Fibroblast of mammary gland (primary cell): ENCODE data around the gene DNAH10.

Source experiments
- DNase-seq: peaks from one replicate; pipeline ENCODE4 v3.0.0-alpha.2; 2010; ENCODE audit warnings: low read depth
- H3K4me3 ChIP-seq: 2 replicates; pipeline ENCODE4 v1.5.1; 2011; ENCODE audit warnings: low read depth, mild to moderate bottlenecking, low read length, moderate library complexity; ENCODE audit not compliant: control insufficient read depth
- CTCF ChIP-seq: conservative IDR thresholded peaks from 2 replicates; pipeline ENCODE4 v1.5.1; 2011; ENCODE audit warnings: low read depth, low read length, inconsistent platforms; ENCODE audit not compliant: control insufficient read depth, insufficient read depth

Gene DNAH10

DNA sequence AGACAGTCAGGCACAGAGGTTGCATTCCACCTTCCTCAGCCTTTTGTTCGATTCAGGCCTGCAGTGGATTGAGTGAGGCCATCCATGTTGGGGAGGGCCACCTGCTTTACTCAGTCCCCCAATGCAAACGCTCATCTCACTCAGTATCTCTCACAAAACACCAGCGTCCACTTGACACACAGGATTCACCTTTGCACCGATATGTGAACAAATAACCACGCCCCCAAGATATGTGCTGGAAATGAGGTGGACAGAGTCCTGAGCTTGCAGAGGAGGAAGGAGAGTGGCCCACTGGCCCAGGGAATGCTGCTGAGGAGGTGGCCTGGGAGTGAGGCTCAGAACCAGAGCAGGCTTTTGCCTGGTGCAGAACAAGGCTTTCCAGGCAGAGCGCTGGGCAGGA lies 60.7 kb downstream of the DNAH10 start:
- no peak for DNase-seq
- TF ChIP-seq CTCF: no peak

DNA sequence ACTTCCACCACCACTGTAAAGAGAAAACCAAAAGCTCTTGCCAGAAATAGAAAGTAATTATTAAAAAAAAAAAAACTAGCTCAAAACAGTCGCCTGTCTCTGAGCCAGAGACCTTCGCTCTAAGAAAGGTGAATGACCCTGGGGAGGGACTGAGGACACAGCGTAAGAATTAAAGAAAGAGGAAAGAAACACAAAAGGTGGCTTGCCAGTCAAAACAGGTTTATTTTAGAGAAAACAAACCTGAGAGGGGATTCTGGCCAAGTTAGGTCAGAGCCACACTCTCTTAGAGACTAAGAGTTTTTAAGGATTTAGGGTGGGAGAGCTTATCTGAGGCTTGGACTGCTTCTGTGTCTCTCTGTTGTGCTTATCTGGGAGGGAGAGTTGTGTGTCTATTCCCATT lies 66.0 kb downstream of the DNAH10 start:
- DNase-seq: no peak
- no peak overlapping the region for H3K4me3 ChIP-seq
- no peak for TF ChIP-seq CTCF

More for the DNA sequence above, 60.7 kb downstream of the DNAH10 start:
- no peak overlapping the region for H3K4me3 ChIP-seq

- no peak for DNase-seq
- no peak for TF ChIP-seq CTCF
- no peak overlapping the region for H3K4me3 ChIP-seq
Measured at GRCh38 chr12:123828854-123829547, 66.9 kb downstream of the DNAH10 start.

DNA sequence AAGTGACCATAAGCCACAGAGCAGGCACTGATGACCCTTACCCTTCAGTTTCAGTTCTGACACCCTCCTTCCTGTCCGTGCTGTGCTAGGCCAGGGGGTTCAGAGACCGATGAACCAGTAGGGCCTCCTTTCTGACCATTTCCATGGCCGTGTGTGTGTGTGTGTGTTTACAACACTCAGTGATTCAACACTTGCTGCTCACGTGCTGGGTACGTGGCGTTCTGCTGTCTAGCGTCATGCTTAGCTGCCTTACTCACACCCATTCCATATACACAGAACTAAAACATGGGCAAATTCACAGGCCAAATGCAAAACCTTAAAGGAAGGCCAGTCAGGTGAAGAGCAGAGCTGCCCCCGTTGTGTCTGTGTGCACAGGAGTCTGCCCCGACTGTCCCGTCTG lies 67.5 kb downstream of the DNAH10 start:
- TF ChIP-seq CTCF: no peak
- peak; percentile 21 for DNase-seq
- H3K4me3 ChIP-seq: no peak overlapping the region

GRCh38 chr12:123830675-123831074 lies 68.6 kb downstream of the DNAH10 start:
- TF ChIP-seq CTCF: no peak
- no peak overlapping the region for H3K4me3 ChIP-seq
- no peak for DNase-seq

GRCh38 chr12:123832052-123832451 lies 70.0 kb downstream of the DNAH10 start:
- no peak for DNase-seq
- H3K4me3 ChIP-seq: no peak overlapping the region
- TF ChIP-seq CTCF: no peak

DNA sequence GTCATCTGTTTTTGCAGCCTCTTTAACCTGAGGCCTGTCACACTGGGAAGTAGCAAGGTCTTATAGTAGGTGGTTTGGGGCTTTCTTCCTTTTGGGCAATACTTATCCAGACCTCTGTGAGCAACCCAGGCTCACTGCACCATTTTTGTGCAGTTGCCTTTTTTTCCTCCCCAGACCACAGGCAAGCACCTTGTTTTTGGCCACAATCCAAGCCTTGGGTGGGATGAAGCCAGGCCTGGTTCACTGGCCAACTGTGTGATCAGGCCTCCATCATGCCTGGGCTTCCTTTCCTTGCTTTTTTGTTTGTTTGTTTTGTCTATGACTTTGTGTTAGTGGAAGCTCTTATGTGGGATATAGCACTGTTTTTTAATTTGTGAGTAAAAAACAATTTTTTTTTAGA lies 71.7 kb downstream of the DNAH10 start:
- DNase-seq: no peak
- H3K4me3 ChIP-seq: no peak overlapping the region
- no peak for TF ChIP-seq CTCF
